ENCODE measurements around the gene GNB1L. TPM values are rescaled to one million over a fixed set of nuclear protein-coding genes. Genes with fewer than 3 reads are reported as not detected.

Gene GNB1L
- polyA plus RNA-seq, 3 donors = 3.4 to 6.0 (median 4.8) TPM

GRCh38 chr22:19873960-19874306 is 19.3 kb upstream of the GNB1L start:
- no peak for TF ChIP-seq CTCF (IDR thresholded peaks at IDR 0.05)
- H3K9ac ChIP-seq (ENCODE audit: insufficient read depth, low read length, poor library complexity, severe bottlenecking) = no peak overlapping the region
- H4K20me1 ChIP-seq (ENCODE audit: insufficient read depth, low read length) = no peaks in the 10 kb centered on the region
- Mint-ChIP-seq H3K36me3 (peaks cover 4 to 35% of the 10 kb centered on the region in 2 donors), H3K27me3 (ENCODE audit: low read depth in 3 of 3) (no peaks in the 10 kb centered on the region), H3K4me3 (no peak overlapping the region), H3K4me1 (no peaks in the 10 kb centered on the region), H3K9me3 (no peaks in the 10 kb centered on the region), H3K27ac (peak overlapping the region in 4 of 7 donors; percentile 5 to 68 (median 30))
- no peak for DNase-seq
- H3K4me2 ChIP-seq (replicated peaks; ENCODE audit: extremely low read depth, low read length, poor library complexity, severe bottlenecking) = no peak overlapping the region
- no peaks in the 10 kb centered on the region for H3K27me3 ChIP-seq (ENCODE audit: control insufficient read depth in 2 of 2, insufficient read depth in 2 of 2, low read length in 2 of 2)
- H2AFZ ChIP-seq (ENCODE audit: insufficient read depth, low read depth, low read length, poor library complexity, severe bottlenecking) = no peak overlapping the region
- intact Hi-C loops (cut with micrococcal nuclease) = no loop called here
- no peaks in the 10 kb centered on the region for H3K9me3 ChIP-seq (replicated peaks in 1 of 2; ENCODE audit: control insufficient read depth in 1 of 2, insufficient read depth in 1 of 2, low read length in 2 of 2)
- no peak overlapping the region for H3K4me3 ChIP-seq (replicated peaks in 1 of 3; ENCODE audit: low read depth in 2 of 3, low read length in 3 of 3)
- no peaks in the 10 kb centered on the region for H3K79me2 ChIP-seq (ENCODE audit: insufficient read depth, low read length)
- H3K36me3 ChIP-seq (replicated peaks in 1 of 2; ENCODE audit: control insufficient read depth in 1 of 2, insufficient read depth in 2 of 2, low read length in 2 of 2) = peaks cover 21 to 49% of the 10 kb centered on the region in 2 donors
- 94% methylated on average over 6 of the region's 7 CpGs for WGBS (ENCODE audit: insufficient coverage)
- no peaks in the 10 kb centered on the region for H3K4me1 ChIP-seq (ENCODE audit: control insufficient read depth in 1 of 2, insufficient read depth in 2 of 2, low read length in 2 of 2)
- no peak overlapping the region for H3K27ac ChIP-seq (ENCODE audit: low read depth in 1 of 2, low read length in 2 of 2)

GRCh38 chr22:19873138-19873959 is 18.7 kb upstream of the GNB1L start:
- no peak overlapping the region for H3K4me2 ChIP-seq (replicated peaks; ENCODE audit: extremely low read depth, low read length, poor library complexity, severe bottlenecking)
- no peak for DNase-seq
- no peaks in the 10 kb centered on the region for H3K9me3 ChIP-seq (replicated peaks in 1 of 2; ENCODE audit: control insufficient read depth in 1 of 2, insufficient read depth in 1 of 2, low read length in 2 of 2)
- no peaks in the 10 kb centered on the region for H3K79me2 ChIP-seq (ENCODE audit: insufficient read depth, low read length)
- H3K4me3 ChIP-seq (replicated peaks in 1 of 3; ENCODE audit: low read depth in 2 of 3, low read length in 3 of 3) = no peak overlapping the region
- 91% methylated on average over 23 of the region's 27 CpGs for WGBS (ENCODE audit: insufficient coverage)
- no peaks in the 10 kb centered on the region for H3K4me1 Mint-ChIP-seq
- no peak overlapping the region for H3K27ac ChIP-seq (ENCODE audit: low read depth in 1 of 2, low read length in 2 of 2)
- H3K27me3 ChIP-seq (ENCODE audit: control insufficient read depth in 2 of 2, insufficient read depth in 2 of 2, low read length in 2 of 2) = no peaks in the 10 kb centered on the region
- TF ChIP-seq CTCF (IDR thresholded peaks at IDR 0.05) = no peak
- no peak overlapping the region for H3K27ac Mint-ChIP-seq
- H4K20me1 ChIP-seq (ENCODE audit: insufficient read depth, low read length) = no peaks in the 10 kb centered on the region
- H3K27me3 Mint-ChIP-seq (ENCODE audit: low read depth in 3 of 3) = no peaks in the 10 kb centered on the region
- no peak overlapping the region for H3K4me3 Mint-ChIP-seq
- no peaks in the 10 kb centered on the region for H3K9me3 Mint-ChIP-seq
- no peak overlapping the region for H3K9ac ChIP-seq (ENCODE audit: insufficient read depth, low read length, poor library complexity, severe bottlenecking)
- intact Hi-C loops (cut with micrococcal nuclease) = no loop called here
- peaks cover 2 to 30% of the 10 kb centered on the region in 2 donors for H3K36me3 Mint-ChIP-seq
- H2AFZ ChIP-seq (ENCODE audit: insufficient read depth, low read depth, low read length, poor library complexity, severe bottlenecking) = no peak overlapping the region
- peaks cover 19 to 45% of the 10 kb centered on the region in 2 donors for H3K36me3 ChIP-seq (replicated peaks in 1 of 2; ENCODE audit: control insufficient read depth in 1 of 2, insufficient read depth in 2 of 2, low read length in 2 of 2)
- no peaks in the 10 kb centered on the region for H3K4me1 ChIP-seq (ENCODE audit: control insufficient read depth in 1 of 2, insufficient read depth in 2 of 2, low read length in 2 of 2)
